HG02970 (cell line): ENCODE measurements around the gene LYVE1.

Experiments
- ATAC-seq: cut with Tn5 transposase; IDR thresholded peaks from one replicate; pipeline ENCODE4 v1.9.1; 2021; ENCODE audit warnings: mild to moderate bottlenecking, moderate library complexity, moderate number of reproducible peaks; ENCODE audit not compliant: unreplicated experiment, low FRiP score

Gene LYVE1

GRCh38 chr11:10528121-10528520, 40.3 kb downstream of the LYVE1 start:
- ATAC-seq: no peak

GRCh38 chr11:10526974-10527918, 41.2 kb downstream of the LYVE1 start:
- ATAC-seq: no peak

GRCh38 chr11:10524471-10524870, 44.0 kb downstream of the LYVE1 start:
- ATAC-seq: no peak

GRCh38 chr11:10522921-10523320, 45.5 kb downstream of the LYVE1 start:
- ATAC-seq: no peak

- ATAC-seq: no peak
Observed at GRCh38 chr11:10522276-10522675, 46.2 kb downstream of the LYVE1 start.

GRCh38 chr11:10520562-10520961, 47.9 kb downstream of the LYVE1 start:
- ATAC-seq: no peak

GRCh38 chr11:10519630-10520029, 48.8 kb downstream of the LYVE1 start:
- ATAC-seq: no peak

- ATAC-seq: no peak
Observed at GRCh38 chr11:10518891-10519290, 49.6 kb downstream of the LYVE1 start.

- ATAC-seq: no peak
Observed at GRCh38 chr11:10518123-10518522, 50.3 kb downstream of the LYVE1 start.

GRCh38 chr11:10515418-10515817, 53.0 kb downstream of the LYVE1 start:
- no peak for ATAC-seq

- ATAC-seq: no peak
Observed at GRCh38 chr11:10514709-10515108, 53.8 kb downstream of the LYVE1 start.

GRCh38 chr11:10514202-10514601, 54.3 kb downstream of the LYVE1 start:
- ATAC-seq: no peak

- no peak for ATAC-seq
Observed at GRCh38 chr11:10511181-10511621, 57.3 kb downstream of the LYVE1 start.
